DOHH2 (cell line): Measurements from ENCODE around the gene KCNMA1.

ENCODE experiments used
- H3F3A ChIP-seq: fragments of 200-600 bp; sonication (generic), shearing (Covaris generic); 2 replicates; pipeline ENCODE4 v1.6.0; 2016; ENCODE audit warnings: antibody characterized with exemption, mild to moderate bottlenecking; ENCODE audit not compliant: control insufficient read depth, insufficient read depth
- H3K27ac ChIP-seq: fragments of 200-600 bp; sonication (generic); 2 replicates; pipeline ENCODE4 v1.5.1; 2014; ENCODE audit warnings: low read depth, mild to moderate bottlenecking, low read length, moderate library complexity
- H3K27me3 ChIP-seq: fragments of 200-600 bp; sonication (generic); 2 replicates; pipeline ENCODE4 v1.6.1; 2014; ENCODE audit warnings: mild to moderate bottlenecking, low read length, mixed read lengths; ENCODE audit not compliant: control insufficient read depth
- H3K36me3 ChIP-seq: fragments of 200-600 bp; sonication (generic); 2 replicates; pipeline ENCODE4 v1.6.1; 2014; ENCODE audit warnings: mild to moderate bottlenecking, low read length, moderate library complexity, mixed read lengths; ENCODE audit not compliant: control insufficient read depth
- H3K4me1 ChIP-seq: fragments of 200-600 bp; sonication (generic); 2 replicates; pipeline ENCODE4 v1.6.1; 2014; ENCODE audit warnings: mild to moderate bottlenecking, low read length, mixed read lengths; ENCODE audit not compliant: control insufficient read depth
- H3K4me2 ChIP-seq: fragments of 200-600 bp; sonication (generic); 2 replicates; pipeline ENCODE4 v1.6.0; 2014; ENCODE audit warnings: mild to moderate bottlenecking, low read length, moderate library complexity
- H3K4me3 ChIP-seq: fragments of 200-600 bp; sonication (generic); 2 replicates; pipeline ENCODE4 v1.5.1; 2014; ENCODE audit warnings: mild to moderate bottlenecking, low read length, mixed read lengths
- H3K79me2 ChIP-seq: fragments of 200-600 bp; sonication (generic); 2 replicates; pipeline ENCODE4 v1.6.1; 2014; ENCODE audit warnings: mild to moderate bottlenecking, low read length, mixed read lengths; ENCODE audit not compliant: control insufficient read depth
- H3K9me2 ChIP-seq: fragments of 200-600 bp; sonication (generic); replicated peaks from 2 replicates; pipeline ENCODE4 v1.6.1; 2014; ENCODE audit warnings: mild to moderate bottlenecking, low read length, mixed read lengths; ENCODE audit not compliant: control insufficient read depth
- H3K9me3 ChIP-seq: fragments of 200-600 bp; sonication (generic); 2 replicates; pipeline ENCODE4 v1.6.1; 2014; ENCODE audit warnings: antibody characterized with exemption, low read length, mixed read lengths; ENCODE audit not compliant: control insufficient read depth, insufficient read depth
- H4K20me1 ChIP-seq: fragments of 200-600 bp; sonication (generic); 2 replicates; pipeline ENCODE4 v1.6.0; 2014; ENCODE audit warnings: low read depth, mild to moderate bottlenecking, antibody characterized with exemption, low read length, moderate library complexity; ENCODE audit not compliant: control insufficient read depth, insufficient read depth
- EZH2phosphoT487 ChIP-seq: fragments of 200-600 bp; sonication (generic); IDR thresholded peaks from 2 replicates; pipeline ENCODE4 v1.6.1; 2017; ENCODE audit warnings: borderline replicate concordance, mild to moderate bottlenecking, antibody characterized with exemption, low read length, moderate library complexity, mixed read lengths
- TF ChIP-seq, protein P1 (sequence below): fragments of 200-600 bp; sonication (generic); IDR thresholded peaks from one replicate; pipeline ENCODE4 v1.5.1; 2014; ENCODE audit warnings: antibody characterized with exemption, mild to moderate bottlenecking, low read depth, low read length; ENCODE audit not compliant: poor library complexity, severe bottlenecking

The KCNMA1 gene

DNA sequence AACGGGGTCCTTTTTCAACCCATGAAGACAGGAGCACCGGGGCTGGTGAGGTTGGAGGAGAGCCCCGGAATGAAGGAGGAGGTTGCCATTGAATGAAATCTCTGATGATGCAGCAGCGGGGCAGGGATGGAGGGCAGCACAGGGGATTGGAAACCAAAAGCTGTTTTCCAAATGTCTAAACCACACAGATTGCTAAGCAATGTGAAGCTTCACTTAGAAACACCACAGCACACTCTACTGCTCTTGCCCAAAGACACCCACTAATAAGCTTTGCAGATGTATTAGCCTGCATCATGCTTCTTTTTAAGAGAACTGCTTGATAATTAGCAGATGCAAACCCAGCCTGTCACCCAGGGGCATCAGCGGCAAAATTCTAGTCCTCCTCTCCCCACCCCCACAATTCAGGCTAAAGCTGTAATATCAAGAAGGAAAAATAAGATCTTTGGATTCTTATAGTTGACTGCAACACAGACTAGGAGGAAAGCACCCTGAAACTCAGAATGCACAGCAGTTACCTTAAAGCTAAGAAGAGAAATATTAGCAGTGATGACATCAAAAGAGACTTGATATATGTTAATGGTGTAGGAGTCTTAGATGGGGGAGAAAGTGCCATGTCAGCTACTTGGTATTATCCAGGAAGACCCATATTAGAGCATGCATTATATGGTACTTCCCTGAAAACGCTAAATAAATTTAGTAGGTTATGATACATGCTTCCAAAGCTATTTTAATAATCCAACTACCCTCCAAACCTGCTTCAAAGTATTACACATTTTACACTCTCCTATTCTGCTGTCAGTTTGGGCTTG lies 666.7 kb downstream of the KCNMA1 start:
- H3K4me3 ChIP-seq = no peak overlapping the region
- H3F3A ChIP-seq = no peaks in the 10 kb centered on the region
- H3K9me3 ChIP-seq = no peaks in the 10 kb centered on the region
- H3K27me3 ChIP-seq = no peaks in the 10 kb centered on the region
- no peaks in the 10 kb centered on the region for H3K36me3 ChIP-seq
- no peak overlapping the region for H3K27ac ChIP-seq
- no peak overlapping the region for H3K4me2 ChIP-seq
- no peaks in the 10 kb centered on the region for H3K79me2 ChIP-seq
- H4K20me1 ChIP-seq = no peaks in the 10 kb centered on the region
- H3K9me2 ChIP-seq = no peaks in the 10 kb centered on the region
- no peaks in the 10 kb centered on the region for H3K4me1 ChIP-seq
- TF ChIP-seq EZH2phosphoT487 = no peak
- TF ChIP-seq, protein P1, sequence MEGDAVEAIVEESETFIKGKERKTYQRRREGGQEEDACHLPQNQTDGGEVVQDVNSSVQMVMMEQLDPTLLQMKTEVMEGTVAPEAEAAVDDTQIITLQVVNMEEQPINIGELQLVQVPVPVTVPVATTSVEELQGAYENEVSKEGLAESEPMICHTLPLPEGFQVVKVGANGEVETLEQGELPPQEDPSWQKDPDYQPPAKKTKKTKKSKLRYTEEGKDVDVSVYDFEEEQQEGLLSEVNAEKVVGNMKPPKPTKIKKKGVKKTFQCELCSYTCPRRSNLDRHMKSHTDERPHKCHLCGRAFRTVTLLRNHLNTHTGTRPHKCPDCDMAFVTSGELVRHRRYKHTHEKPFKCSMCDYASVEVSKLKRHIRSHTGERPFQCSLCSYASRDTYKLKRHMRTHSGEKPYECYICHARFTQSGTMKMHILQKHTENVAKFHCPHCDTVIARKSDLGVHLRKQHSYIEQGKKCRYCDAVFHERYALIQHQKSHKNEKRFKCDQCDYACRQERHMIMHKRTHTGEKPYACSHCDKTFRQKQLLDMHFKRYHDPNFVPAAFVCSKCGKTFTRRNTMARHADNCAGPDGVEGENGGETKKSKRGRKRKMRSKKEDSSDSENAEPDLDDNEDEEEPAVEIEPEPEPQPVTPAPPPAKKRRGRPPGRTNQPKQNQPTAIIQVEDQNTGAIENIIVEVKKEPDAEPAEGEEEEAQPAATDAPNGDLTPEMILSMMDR = no peak

DNA sequence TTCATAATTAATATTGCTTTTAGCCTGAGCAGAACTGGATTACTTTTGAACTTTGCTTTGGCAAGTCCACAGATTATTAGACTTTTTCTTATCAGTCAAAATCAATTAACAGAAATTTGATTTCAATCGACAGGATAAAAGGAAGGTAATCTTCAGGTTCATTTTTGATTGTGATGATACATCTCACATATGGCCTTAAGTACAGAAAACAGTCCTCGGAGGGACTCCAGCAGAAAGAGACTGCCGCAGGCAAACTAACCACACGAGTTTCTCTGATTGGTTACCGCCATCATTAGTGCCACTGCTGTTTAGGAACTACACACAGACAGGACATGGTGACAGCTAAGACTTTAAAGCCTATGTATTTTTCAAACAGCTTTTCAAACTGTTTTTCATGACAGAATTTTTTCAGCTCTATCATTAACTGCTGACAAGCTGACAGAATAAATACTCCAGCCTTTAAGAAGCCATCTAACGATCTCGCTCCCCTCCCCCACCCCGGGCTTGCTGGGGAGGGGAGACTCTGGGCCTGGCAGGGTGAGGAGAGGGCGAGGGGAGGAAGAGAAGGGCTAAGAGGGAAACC lies 668.2 kb downstream of the KCNMA1 start:
- no peak overlapping the region for H3K4me3 ChIP-seq
- H3K27me3 ChIP-seq = no peaks in the 10 kb centered on the region
- H3K4me2 ChIP-seq = no peak overlapping the region
- TF ChIP-seq EZH2phosphoT487 = no peak
- TF ChIP-seq, protein P1 = no peak
- no peaks in the 10 kb centered on the region for H3K36me3 ChIP-seq
- H3F3A ChIP-seq = no peaks in the 10 kb centered on the region
- H4K20me1 ChIP-seq = no peaks in the 10 kb centered on the region
- H3K9me2 ChIP-seq = no peaks in the 10 kb centered on the region
- H3K4me1 ChIP-seq = no peaks in the 10 kb centered on the region
- H3K9me3 ChIP-seq = no peaks in the 10 kb centered on the region
- H3K27ac ChIP-seq = no peak overlapping the region
- H3K79me2 ChIP-seq = no peaks in the 10 kb centered on the region

DNA sequence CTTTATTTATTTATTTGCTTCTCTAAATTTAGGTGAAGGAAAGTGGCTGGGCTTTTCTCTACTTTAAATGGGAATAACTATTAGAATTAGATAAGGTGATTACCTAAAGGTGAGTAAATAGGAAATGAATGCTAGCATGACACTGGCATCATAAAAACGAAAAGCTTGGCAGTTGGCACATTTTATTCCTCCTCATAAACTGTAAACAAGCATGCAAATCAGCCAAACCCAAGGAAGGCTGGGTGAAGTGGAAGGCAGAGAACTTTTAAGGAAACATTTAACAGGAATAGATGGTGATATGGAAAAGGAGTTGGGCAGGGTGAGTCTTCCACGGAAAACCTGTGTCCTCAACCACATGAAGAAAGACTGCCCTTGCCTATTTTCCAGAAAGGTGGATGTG lies 669.1 kb downstream of the KCNMA1 start:
- no peak for TF ChIP-seq EZH2phosphoT487
- TF ChIP-seq, protein P1 = no peak
- H3K27ac ChIP-seq = no peak overlapping the region
- H3K36me3 ChIP-seq = no peaks in the 10 kb centered on the region
- no peak overlapping the region for H3K4me2 ChIP-seq
- no peaks in the 10 kb centered on the region for H3K79me2 ChIP-seq
- no peaks in the 10 kb centered on the region for H4K20me1 ChIP-seq
- H3K9me2 ChIP-seq = no peaks in the 10 kb centered on the region
- no peak overlapping the region for H3K4me3 ChIP-seq
- H3K9me3 ChIP-seq = no peaks in the 10 kb centered on the region
- no peaks in the 10 kb centered on the region for H3K27me3 ChIP-seq
- no peaks in the 10 kb centered on the region for H3K4me1 ChIP-seq
- no peaks in the 10 kb centered on the region for H3F3A ChIP-seq
